WTC11 (cell line): ENCODE data around the gene PIK3C2G. TPM values are rescaled to one million over a fixed set of nuclear protein-coding genes. Genes with fewer than 3 reads are reported as not detected.

Source experiments
- ATAC-seq: fragments of 200-7000 bp; cut with Tn5 transposase; 2 replicates; pipeline ENCODE4 v1.10.0; 2021; ENCODE audit warnings: mild to moderate bottlenecking, moderate library complexity
- CTCF ChIA-PET: fragments of 300-600 bp; sonication (Branson Sonifier 250); formaldehyde crosslinking; loops from one replicate; lab custom pipeline; 2021; ENCODE audit warnings: antibody characterized with exemption; lab: Charles Lee
- POLR2A ChIA-PET: fragments of 350-600 bp; sonication (Branson Sonifier 250); formaldehyde crosslinking; loops from one replicate; lab custom pipeline; 2021; ENCODE audit warnings: antibody characterized with exemption; lab: Charles Lee
- DNase-seq: peaks from one replicate; pipeline ENCODE4 v3.0.0; 2021; ENCODE audit warnings: low spot score
- H3K27ac Mint-ChIP-seq: 2 replicates; pipeline ENCODE4 v1.8.0; 2021; ENCODE audit warnings: mixed read lengths
- H3K27me3 Mint-ChIP-seq: 2 replicates; pipeline ENCODE4 v1.8.0; 2021; ENCODE audit warnings: low read depth, mild to moderate bottlenecking, moderate library complexity, mixed read lengths
- H3K36me3 Mint-ChIP-seq: 2 replicates; pipeline ENCODE4 v1.8.0; 2021; ENCODE audit warnings: mixed read lengths
- H3K4me1 Mint-ChIP-seq: 2 replicates; pipeline ENCODE4 v1.8.0; 2022; ENCODE audit warnings: mixed read lengths
- H3K4me3 Mint-ChIP-seq: 2 replicates; pipeline ENCODE4 v1.8.0; 2021; ENCODE audit warnings: mild to moderate bottlenecking, moderate library complexity, mixed read lengths
- H3K9me3 Mint-ChIP-seq: 2 replicates; pipeline ENCODE4 v1.8.0; 2021; ENCODE audit warnings: mixed read lengths
- FOXK1 ChIP-seq: sonication (generic); formaldehyde crosslinking; IDR thresholded peaks from 2 replicates; pipeline ENCODE4 v1.8.0; 2022; ENCODE audit warnings: mild to moderate bottlenecking, moderate library complexity, missing genetic modification reagents
- MYBL2 ChIP-seq: sonication (generic); formaldehyde crosslinking; IDR thresholded peaks from 2 replicates; pipeline ENCODE4 v1.8.1; 2023; ENCODE audit warnings: mild to moderate bottlenecking, moderate library complexity, missing genetic modification reagents
- PRDM15 ChIP-seq: sonication (generic); formaldehyde crosslinking; IDR thresholded peaks from 2 replicates; pipeline ENCODE4 v1.8.0; 2022; ENCODE audit warnings: missing genetic modification reagents
- RORB ChIP-seq: fragments of 250-450 bp; sonication (Bioruptor Pico); IDR thresholded peaks from 2 replicates; pipeline ENCODE4 v1.9.0; 2021; ENCODE audit warnings: mild to moderate bottlenecking
- SMAD3 ChIP-seq: sonication (generic); formaldehyde crosslinking; IDR thresholded peaks from 2 replicates; pipeline ENCODE4 v1.8.0; 2022; ENCODE audit warnings: missing genetic modification reagents, mild to moderate bottlenecking, borderline replicate concordance
- TEAD1 ChIP-seq: sonication (generic); formaldehyde crosslinking; IDR thresholded peaks from 2 replicates; pipeline ENCODE4 v1.8.0; 2022; ENCODE audit warnings: mild to moderate bottlenecking, missing genetic modification reagents
- TEAD4 ChIP-seq: sonication (generic); formaldehyde crosslinking; IDR thresholded peaks from 2 replicates; pipeline ENCODE4 v1.8.0; 2022; ENCODE audit warnings: mild to moderate bottlenecking, missing genetic modification reagents
- ZBTB21 ChIP-seq: sonication (generic); formaldehyde crosslinking; IDR thresholded peaks from 2 replicates; pipeline ENCODE4 v1.8.1; 2023; ENCODE audit warnings: mild to moderate bottlenecking, missing genetic modification reagents, borderline replicate concordance
- ZNF263 ChIP-seq: sonication (generic); formaldehyde crosslinking; IDR thresholded peaks from 2 replicates; pipeline ENCODE4 v1.8.1; 2022; ENCODE audit warnings: low read depth, mild to moderate bottlenecking, moderate library complexity, missing genetic modification reagents
- ZNF416 ChIP-seq: fragments of 250-450 bp; sonication (Bioruptor Pico); IDR thresholded peaks from 2 replicates; pipeline ENCODE4 v1.9.0; 2021; ENCODE audit warnings: mild to moderate bottlenecking, inconsistent platforms
- ZNF423 ChIP-seq: fragments of 250-450 bp; sonication (Bioruptor Pico); IDR thresholded peaks from 2 replicates; pipeline ENCODE4 v2.1.2; 2022; ENCODE audit warnings: mild to moderate bottlenecking, moderate library complexity
- ZNF512 ChIP-seq: sonication (generic); formaldehyde crosslinking; IDR thresholded peaks from 2 replicates; pipeline ENCODE4 v1.8.1; 2022; ENCODE audit warnings: missing genetic modification reagents, borderline replicate concordance
- total RNA-seq: library from RNA; stranded (reverse); gene quantifications from 3 replicates; pipeline ENCODE4 v1.2.3, GENCODE V29; 2021
- TF ChIP-seq, protein P1 (sequence below): sonication (generic); formaldehyde crosslinking; IDR thresholded peaks from 2 replicates; pipeline ENCODE4 v1.8.1; 2023; ENCODE audit warnings: mild to moderate bottlenecking, moderate library complexity, missing genetic modification reagents
- TF ChIP-seq, protein P2 (sequence below): fragments of 250-450 bp; sonication (Bioruptor Pico); IDR thresholded peaks from 2 replicates; pipeline ENCODE4 v1.9.0; 2021; ENCODE audit warnings: moderate library complexity, mild to moderate bottlenecking, inconsistent platforms, borderline replicate concordance
- TF ChIP-seq, protein P3 (sequence below): sonication (generic); formaldehyde crosslinking; IDR thresholded peaks from 2 replicates; pipeline ENCODE4 v1.8.0; 2022; ENCODE audit warnings: mild to moderate bottlenecking, missing genetic modification reagents
- TF ChIP-seq, protein P4 (sequence below): fragments of 250-450 bp; sonication (Bioruptor Pico); IDR thresholded peaks from 2 replicates; pipeline ENCODE4 v1.9.0; 2021; ENCODE audit warnings: mild to moderate bottlenecking, borderline replicate concordance
- TF ChIP-seq, protein P5 (sequence below): sonication (generic); formaldehyde crosslinking; IDR thresholded peaks from 2 replicates; pipeline ENCODE4 v1.8.0; 2023; ENCODE audit warnings: missing genetic modification reagents

PIK3C2G gene
- total RNA-seq, 1 experiment from 2014 or later, result not detected

DNA sequence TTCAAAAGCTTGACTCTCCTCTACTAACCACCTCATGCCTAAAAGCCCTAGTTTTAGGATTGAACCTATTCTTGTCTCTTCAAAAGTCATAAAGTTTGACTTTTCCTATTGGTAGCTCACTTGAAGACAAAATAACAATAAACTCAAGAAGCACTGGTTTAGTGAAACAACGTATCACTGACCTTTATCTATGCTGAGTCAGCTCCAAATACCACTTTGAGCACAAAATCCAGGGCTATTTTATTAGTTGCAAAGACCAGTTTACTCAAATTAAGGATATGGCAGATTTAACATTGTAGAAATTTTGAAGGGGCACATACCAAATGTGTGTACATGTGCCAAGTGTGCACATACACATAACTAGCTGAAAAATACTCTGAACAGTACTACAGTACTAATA, 45.0 kb downstream of the PIK3C2G start (continued):
- TF ChIP-seq SMAD3 (CRISPR knock-in tag) (no peak), RORB (CRISPR knock-in tag) (no peak), ZNF423 (CRISPR knock-in tag) (no peak), ZNF416 (CRISPR knock-in tag) (no peak), ZNF263 (CRISPR knock-in tag) (no peak), ZNF512 (CRISPR knock-in tag) (no peak), ZBTB21 (CRISPR knock-in tag) (no peak), MYBL2 (no peak), FOXK1 (no peak)
- TF ChIP-seq, protein P1, sequence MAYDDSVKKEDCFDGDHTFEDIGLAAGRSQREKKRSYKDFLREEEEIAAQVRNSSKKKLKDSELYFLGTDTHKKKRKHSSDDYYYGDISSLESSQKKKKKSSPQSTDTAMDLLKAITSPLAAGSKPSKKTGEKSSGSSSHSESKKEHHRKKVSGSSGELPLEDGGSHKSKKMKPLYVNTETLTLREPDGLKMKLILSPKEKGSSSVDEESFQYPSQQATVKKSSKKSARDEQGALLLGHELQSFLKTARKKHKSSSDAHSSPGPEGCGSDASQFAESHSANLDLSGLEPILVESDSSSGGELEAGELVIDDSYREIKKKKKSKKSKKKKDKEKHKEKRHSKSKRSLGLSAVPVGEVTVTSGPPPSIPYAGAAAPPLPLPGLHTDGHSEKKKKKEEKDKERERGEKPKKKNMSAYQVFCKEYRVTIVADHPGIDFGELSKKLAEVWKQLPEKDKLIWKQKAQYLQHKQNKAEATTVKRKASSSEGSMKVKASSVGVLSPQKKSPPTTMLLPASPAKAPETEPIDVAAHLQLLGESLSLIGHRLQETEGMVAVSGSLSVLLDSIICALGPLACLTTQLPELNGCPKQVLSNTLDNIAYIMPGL (CRISPR knock-in tag), result no peak
- TF ChIP-seq, protein P2, sequence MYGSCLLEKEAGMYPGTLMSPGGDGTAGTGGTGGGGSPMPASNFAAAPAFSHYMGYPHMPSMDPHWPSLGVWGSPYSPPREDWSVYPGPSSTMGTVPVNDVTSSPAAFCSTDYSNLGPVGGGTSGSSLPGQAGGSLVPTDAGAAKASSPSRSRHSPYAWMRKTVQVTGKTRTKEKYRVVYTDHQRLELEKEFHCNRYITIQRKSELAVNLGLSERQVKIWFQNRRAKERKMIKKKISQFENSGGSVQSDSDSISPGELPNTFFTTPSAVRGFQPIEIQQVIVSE (CRISPR knock-in tag), result no peak
- TF ChIP-seq, protein P3, sequence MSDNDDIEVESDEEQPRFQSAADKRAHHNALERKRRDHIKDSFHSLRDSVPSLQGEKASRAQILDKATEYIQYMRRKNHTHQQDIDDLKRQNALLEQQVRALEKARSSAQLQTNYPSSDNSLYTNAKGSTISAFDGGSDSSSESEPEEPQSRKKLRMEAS (CRISPR knock-in tag), result no peak

DNA sequence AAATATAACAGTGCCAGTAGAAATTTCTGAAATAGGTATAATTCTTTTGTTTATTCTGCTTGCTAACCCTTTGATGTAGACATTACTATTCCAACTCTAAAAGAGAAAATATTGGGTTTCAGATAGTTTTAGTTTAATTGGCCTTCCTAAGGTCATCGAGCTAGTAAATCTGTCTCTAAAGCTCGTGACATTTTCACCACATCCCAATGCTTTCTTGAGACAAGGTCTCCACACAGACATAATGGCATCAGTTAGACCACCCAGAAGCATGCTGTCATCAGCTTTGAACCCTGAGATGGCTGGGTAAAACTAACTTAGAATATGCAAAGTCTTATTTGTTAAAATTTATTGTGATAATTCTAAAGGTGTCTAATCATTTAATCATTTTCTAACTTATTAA, 52.0 kb downstream of the PIK3C2G start:
- TF ChIP-seq FOXK1 (no peak), PRDM15 (CRISPR knock-in tag) (no peak)
- Mint-ChIP-seq H3K36me3 (no peaks in the 10 kb centered on the region), H3K27ac (no peak overlapping the region), H3K4me1 (no peaks in the 10 kb centered on the region), H3K4me3 (no peak overlapping the region), H3K27me3 (no peaks in the 10 kb centered on the region), H3K9me3 (no peaks in the 10 kb centered on the region)
- POLR2A ChIA-PET, result no interaction called here
- CTCF ChIA-PET, result no interaction called here
- no peak for ATAC-seq
- DNase-seq, result no peak

DNA sequence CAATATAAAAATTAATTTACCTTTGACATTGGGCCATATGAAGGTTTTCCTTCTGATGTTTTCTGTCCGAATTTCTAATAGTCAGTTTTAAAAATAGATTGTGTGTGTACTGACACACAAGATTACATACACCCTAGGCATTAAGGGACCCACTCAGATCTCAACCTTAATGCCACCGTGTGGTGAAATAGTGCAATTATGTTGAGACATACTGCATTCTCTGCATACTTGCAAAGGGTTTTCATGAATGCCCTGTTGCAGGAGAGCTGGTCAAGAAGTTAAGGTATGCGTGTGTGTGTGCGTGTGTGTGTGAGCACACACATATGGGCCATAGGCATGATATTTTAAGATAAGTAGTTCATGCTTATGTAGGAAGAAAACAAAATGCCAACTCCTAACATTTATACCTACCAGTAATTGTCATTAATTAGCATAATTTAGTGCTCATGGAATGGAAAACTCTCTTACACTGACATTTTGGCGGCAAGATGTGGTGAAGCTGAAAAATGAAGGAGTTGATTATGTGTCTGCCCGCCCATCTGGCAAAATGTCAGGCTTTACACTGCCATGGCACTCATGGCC, 58.8 kb downstream of the PIK3C2G start:
- no peak overlapping the region; the same call in 1 of the 2 replicates for H3K27ac Mint-ChIP-seq

More for the DNA sequence above, 58.8 kb downstream of the PIK3C2G start:
- peak; percentile 28 for DNase-seq
- no peaks in the 10 kb centered on the region for H3K27me3 Mint-ChIP-seq
- no peaks in the 10 kb centered on the region for H3K36me3 Mint-ChIP-seq
- TF ChIP-seq, protein P4, sequence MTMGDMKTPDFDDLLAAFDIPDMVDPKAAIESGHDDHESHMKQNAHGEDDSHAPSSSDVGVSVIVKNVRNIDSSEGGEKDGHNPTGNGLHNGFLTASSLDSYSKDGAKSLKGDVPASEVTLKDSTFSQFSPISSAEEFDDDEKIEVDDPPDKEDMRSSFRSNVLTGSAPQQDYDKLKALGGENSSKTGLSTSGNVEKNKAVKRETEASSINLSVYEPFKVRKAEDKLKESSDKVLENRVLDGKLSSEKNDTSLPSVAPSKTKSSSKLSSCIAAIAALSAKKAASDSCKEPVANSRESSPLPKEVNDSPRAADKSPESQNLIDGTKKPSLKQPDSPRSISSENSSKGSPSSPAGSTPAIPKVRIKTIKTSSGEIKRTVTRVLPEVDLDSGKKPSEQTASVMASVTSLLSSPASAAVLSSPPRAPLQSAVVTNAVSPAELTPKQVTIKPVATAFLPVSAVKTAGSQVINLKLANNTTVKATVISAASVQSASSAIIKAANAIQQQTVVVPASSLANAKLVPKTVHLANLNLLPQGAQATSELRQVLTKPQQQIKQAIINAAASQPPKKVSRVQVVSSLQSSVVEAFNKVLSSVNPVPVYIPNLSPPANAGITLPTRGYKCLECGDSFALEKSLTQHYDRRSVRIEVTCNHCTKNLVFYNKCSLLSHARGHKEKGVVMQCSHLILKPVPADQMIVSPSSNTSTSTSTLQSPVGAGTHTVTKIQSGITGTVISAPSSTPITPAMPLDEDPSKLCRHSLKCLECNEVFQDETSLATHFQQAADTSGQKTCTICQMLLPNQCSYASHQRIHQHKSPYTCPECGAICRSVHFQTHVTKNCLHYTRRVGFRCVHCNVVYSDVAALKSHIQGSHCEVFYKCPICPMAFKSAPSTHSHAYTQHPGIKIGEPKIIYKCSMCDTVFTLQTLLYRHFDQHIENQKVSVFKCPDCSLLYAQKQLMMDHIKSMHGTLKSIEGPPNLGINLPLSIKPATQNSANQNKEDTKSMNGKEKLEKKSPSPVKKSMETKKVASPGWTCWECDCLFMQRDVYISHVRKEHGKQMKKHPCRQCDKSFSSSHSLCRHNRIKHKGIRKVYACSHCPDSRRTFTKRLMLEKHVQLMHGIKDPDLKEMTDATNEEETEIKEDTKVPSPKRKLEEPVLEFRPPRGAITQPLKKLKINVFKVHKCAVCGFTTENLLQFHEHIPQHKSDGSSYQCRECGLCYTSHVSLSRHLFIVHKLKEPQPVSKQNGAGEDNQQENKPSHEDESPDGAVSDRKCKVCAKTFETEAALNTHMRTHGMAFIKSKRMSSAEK (CRISPR knock-in tag), result no peak
- TF ChIP-seq TEAD4 (CRISPR knock-in tag) (peak; percentile 46; the same call in 1 of the 2 replicates), TEAD1 (CRISPR knock-in tag) (peak; percentile 17; the same call in 1 of the 2 replicates)
- TF ChIP-seq, protein P5, sequence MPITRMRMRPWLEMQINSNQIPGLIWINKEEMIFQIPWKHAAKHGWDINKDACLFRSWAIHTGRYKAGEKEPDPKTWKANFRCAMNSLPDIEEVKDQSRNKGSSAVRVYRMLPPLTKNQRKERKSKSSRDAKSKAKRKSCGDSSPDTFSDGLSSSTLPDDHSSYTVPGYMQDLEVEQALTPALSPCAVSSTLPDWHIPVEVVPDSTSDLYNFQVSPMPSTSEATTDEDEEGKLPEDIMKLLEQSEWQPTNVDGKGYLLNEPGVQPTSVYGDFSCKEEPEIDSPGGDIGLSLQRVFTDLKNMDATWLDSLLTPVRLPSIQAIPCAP, result no peak
- peaks cover 7% of the 10 kb centered on the region for H3K4me1 Mint-ChIP-seq
- H3K9me3 Mint-ChIP-seq, result no peaks in the 10 kb centered on the region
- no peak overlapping the region for H3K4me3 Mint-ChIP-seq
- peak; percentile 99 for ATAC-seq
- ChIA-PET CTCF (interaction anchor here (0.6 to 3.0 kb wide), 16 partner anchors 12 to 1070 kb away, joined by 3 to 29 read pairs (median 4); partner anchors contain the start of gene PIK3C2G), POLR2A (no interaction called here)
